Measurements from ENCODE around the gene NKAPL.
"Not testable (repeated sequence)": the region's sequence is repeated elsewhere in the genome, so short reads cannot be mapped to it uniquely, and the experiment has no call there.

NKAPL gene

GRCh38 chr6:28248916-28249315 lies 10.2 kb upstream of the NKAPL start:
- DNase-seq = no peak

- DNase-seq = no peak
These were observed 8.3 kb upstream of the NKAPL start for GRCh38 chr6:28250747-28251146.

- DNase-seq = peak; percentile 17
These were observed 7.5 kb upstream of the NKAPL start for GRCh38 chr6:28251661-28252008.

GRCh38 chr6:28252009-28252975 lies 6.8 kb upstream of the NKAPL start, which contains the start of gene ZKSCAN4:
Gene ZKSCAN4 (minus strand): TSS chr6:28252269. CDS start chr6:28251980, 289 bp downstream.
- DNase-seq = peak; percentile 87

GRCh38 chr6:28254121-28254519 lies 5.0 kb upstream of the NKAPL start:
- no peak for DNase-seq

- DNase-seq = no peak
These were observed 2.1 kb upstream of the NKAPL start for GRCh38 chr6:28257042-28257441.

- DNase-seq = no peak
These were observed 4.8 kb downstream of the NKAPL start for GRCh38 chr6:28263922-28264321.

- DNase-seq = no peak
These were observed 5.8 kb downstream of the NKAPL start for GRCh38 chr6:28264834-28265401.

- DNase-seq = no peak
These were observed 7.5 kb downstream of the NKAPL start for GRCh38 chr6:28266563-28266961.

- peak; percentile 90 for DNase-seq
These were observed 8.0 kb downstream of the NKAPL start, which contains the start of gene ZSCAN26 for GRCh38 chr6:28266962-28267694. Gene ZSCAN26 (plus strand): TSS chr6:28267143. CDS start chr6:28271920, 4,777 bp downstream.

- DNase-seq = no peak
These were observed 8.6 kb downstream of the NKAPL start for GRCh38 chr6:28267695-28268059.

GRCh38 chr6:28269492-28269891 lies 10.4 kb downstream of the NKAPL start:
- DNase-seq = no peak

GRCh38 chr6:28274888-28275287 lies 15.8 kb downstream of the NKAPL start:
- DNase-seq = no peak

- DNase-seq = no peak
These were observed 18.6 kb downstream of the NKAPL start for GRCh38 chr6:28277746-28278145.

- DNase-seq = no peak
These were observed 21.6 kb downstream of the NKAPL start for GRCh38 chr6:28280595-28281287.

GRCh38 chr6:28281288-28282064 lies 22.4 kb downstream of the NKAPL start, which contains the start of gene PGBD1:
Gene PGBD1 (plus strand): TSS chr6:28281572. CDS start chr6:28283814, 2,242 bp downstream.
- DNase-seq = peak; percentile 83

GRCh38 chr6:28282926-28283325 lies 23.8 kb downstream of the NKAPL start:
- DNase-seq = no peak

- DNase-seq = no peak
These were observed 32.5 kb downstream of the NKAPL start for GRCh38 chr6:28291573-28291972.

- DNase-seq = no peak
These were observed 36.2 kb downstream of the NKAPL start for GRCh38 chr6:28295326-28295725.

- no peak for DNase-seq
These were observed 37.5 kb downstream of the NKAPL start for GRCh38 chr6:28296520-28297060.

- DNase-seq = no peak
These were observed 44.5 kb downstream of the NKAPL start for GRCh38 chr6:28303570-28303969.

GRCh38 chr6:28306363-28306762 lies 47.3 kb downstream of the NKAPL start:
- not testable (repeated sequence) for DNase-seq
